Astrocyte of the cerebellum (primary cell): ENCODE measurements around the gene LDB3.

ENCODE experiments used
- DNase-seq: peaks from one replicate; pipeline ENCODE4 v3.0.0-alpha.2; 2011; ENCODE audit warnings: low read depth
- H3K4me3 ChIP-seq: 2 replicates; pipeline ENCODE4 v1.5.1; 2011; ENCODE audit warnings: mild to moderate bottlenecking, low read depth, low read length, moderate library complexity
- in situ Hi-C: cut with HindIII; loops from 2 replicates; pipeline ENCODE4 v1.10.0; 2017; ENCODE audit warnings: low sequenced_read_pairs
- TF ChIP-seq, protein P1 (sequence below): IDR thresholded peaks from 2 replicates; pipeline ENCODE4 v1.5.1; 2012; ENCODE audit warnings: low read length, low read depth, moderate library complexity, mild to moderate bottlenecking; ENCODE audit errors: missing control alignments

Gene LDB3

GRCh38 chr10:86651021-86651471 lies 17.3 kb upstream of the LDB3 start:
- DNase-seq, result no peak
- TF ChIP-seq, protein P1, sequence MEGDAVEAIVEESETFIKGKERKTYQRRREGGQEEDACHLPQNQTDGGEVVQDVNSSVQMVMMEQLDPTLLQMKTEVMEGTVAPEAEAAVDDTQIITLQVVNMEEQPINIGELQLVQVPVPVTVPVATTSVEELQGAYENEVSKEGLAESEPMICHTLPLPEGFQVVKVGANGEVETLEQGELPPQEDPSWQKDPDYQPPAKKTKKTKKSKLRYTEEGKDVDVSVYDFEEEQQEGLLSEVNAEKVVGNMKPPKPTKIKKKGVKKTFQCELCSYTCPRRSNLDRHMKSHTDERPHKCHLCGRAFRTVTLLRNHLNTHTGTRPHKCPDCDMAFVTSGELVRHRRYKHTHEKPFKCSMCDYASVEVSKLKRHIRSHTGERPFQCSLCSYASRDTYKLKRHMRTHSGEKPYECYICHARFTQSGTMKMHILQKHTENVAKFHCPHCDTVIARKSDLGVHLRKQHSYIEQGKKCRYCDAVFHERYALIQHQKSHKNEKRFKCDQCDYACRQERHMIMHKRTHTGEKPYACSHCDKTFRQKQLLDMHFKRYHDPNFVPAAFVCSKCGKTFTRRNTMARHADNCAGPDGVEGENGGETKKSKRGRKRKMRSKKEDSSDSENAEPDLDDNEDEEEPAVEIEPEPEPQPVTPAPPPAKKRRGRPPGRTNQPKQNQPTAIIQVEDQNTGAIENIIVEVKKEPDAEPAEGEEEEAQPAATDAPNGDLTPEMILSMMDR, result no peak
- in situ Hi-C loops, result no loop called here
- H3K4me3 ChIP-seq, result no peak overlapping the region

DNA sequence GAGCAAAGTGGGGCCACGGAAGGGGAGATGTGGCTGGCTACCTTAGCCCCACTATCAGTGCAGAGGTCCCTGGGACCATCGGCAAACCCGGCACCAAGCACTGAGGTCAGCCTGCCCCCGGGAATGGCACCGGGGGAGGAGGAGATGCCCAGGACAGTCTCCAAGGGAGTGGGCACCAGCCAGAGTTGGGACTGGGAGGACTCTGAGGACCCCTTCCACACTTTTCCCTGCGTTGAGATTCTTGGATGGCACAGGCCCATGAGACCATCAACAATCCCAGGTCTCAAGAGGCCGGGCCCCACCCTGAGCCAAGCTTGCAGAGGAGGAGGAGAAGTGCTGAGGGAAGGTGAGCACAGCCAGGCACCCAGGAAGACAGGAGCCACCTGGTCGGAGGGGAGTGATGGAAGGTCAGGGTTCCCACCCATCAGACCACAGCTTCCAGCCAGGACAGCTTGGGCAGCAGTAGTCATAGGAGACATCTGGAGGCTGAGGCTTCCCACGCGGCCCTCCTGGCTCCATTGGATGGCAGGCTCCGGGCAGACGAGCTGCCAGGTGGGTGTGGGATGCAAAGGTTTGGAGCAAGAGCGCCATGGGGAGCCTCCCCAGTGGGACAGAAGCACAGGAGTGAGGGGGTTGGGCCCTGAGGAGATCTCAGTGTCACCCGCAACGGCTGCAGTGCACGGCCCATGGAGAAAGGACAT lies 16.5 kb upstream of the LDB3 start:
- no peak overlapping the region for H3K4me3 ChIP-seq
- DNase-seq, result no peak
- in situ Hi-C loops, result no loop called here
- TF ChIP-seq, protein P1, result no peak

DNA sequence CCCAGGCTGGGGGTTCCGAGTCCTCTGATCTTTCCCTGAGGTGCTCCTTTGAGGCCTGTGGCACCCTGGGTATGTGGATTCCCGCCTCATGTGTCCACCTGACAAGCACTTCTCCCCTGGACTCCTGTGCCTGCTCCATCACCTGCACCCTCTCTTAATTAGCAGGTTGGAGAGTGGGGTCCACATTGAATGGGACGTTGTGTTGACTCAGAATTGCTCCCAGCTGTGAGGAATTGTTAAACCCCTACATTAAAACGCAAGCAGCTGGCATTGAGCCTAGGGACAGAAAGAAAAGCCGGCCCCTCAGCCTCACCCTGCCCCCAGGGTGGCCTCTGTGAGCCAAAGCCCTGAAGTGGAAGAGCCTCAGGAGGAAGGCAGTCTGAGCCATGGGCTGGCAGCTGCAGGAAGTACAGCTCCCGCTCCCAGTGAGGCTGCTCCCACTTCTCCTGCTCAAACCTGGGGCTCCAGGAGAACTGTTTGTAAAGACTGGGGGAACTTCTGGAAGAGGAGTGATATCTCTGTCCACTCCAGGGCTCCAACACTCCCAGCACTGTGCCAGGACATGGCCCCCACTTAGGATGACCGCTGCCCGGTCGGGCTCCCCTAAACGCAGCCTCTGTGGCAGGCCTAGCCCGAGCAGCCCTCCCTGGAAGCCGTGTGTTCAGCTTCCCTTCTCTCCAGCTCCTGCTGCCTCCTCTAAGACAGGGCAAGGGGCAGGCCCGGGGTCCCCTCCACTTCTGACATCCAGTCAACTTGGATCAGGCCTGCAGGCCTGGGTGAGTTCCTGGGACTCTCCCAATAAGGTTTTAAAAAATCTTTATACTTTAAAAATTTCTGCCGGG lies 15.7 kb upstream of the LDB3 start:
- TF ChIP-seq, protein P1, result no peak
- no peak overlapping the region for H3K4me3 ChIP-seq
- in situ Hi-C loops, result no loop called here
- no peak for DNase-seq

- DNase-seq, result no peak
- TF ChIP-seq, protein P1, result no peak
- no peak overlapping the region for H3K4me3 ChIP-seq
- in situ Hi-C loops, result no loop called here
These were observed 14.9 kb upstream of the LDB3 start for GRCh38 chr10:86653379-86653778.

DNA sequence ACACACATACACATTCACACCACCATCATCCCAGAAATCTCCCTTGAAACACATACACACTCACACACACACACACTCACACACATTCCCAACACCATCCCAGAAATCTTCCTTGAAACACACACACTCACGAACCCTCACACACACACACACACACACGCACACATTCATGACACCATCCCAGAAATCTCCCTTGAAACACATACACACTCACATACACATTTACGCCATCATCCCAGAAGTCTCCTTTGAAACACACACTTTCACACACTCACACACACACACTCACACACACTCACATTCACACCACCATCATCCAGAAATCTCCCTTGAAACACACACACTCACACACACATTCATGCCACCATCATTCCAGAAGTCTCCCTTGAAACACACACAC lies 14.3 kb upstream of the LDB3 start:
- in situ Hi-C loops, result no loop called here
- TF ChIP-seq, protein P1, result no peak
- no peak for DNase-seq
- H3K4me3 ChIP-seq, result no peak overlapping the region

DNA sequence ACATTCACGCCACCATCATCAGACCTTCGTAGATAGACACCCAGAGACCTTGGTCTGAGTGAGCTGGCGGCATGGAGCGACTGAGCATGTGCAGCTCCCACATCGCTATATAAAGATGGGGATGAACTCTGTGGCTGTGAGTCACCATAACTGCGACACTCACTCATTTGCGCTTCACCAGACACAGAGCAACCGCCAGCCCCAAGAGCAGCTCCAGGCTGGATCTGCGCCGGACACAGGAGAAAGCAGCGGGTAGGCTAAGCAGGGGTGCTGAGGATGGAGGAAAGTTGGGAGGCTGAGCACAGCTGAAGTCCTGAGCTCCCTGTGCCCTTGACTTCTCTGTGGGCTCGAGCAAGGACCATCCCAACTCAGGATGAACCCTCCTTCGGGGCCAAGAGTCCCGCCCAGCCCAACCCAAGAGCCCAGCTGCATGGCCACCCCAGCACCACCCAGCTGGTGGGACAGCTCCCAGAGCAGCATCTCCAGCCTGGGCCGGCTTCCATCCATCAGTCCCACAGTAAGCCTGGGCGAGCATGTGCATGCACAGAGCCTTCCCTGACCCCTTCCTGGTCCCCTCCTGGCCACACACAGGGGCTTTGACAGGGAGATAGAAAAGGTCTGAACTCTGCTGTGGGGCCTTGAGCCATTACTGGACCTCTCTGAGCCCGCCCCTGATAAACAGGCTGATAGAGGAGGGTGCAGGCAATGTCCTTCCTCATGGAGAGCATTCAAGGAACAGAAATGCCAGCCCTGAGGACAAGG lies 13.7 kb upstream of the LDB3 start, which contains the start of gene OPN4:
Gene OPN4, plus strand, starts transcription at position 137 of the 762 bp plus-strand sequence. Its CDS starts 237 bp downstream, at position 374.
- H3K4me3 ChIP-seq, result no peak within 1 kb of the TSS
- in situ Hi-C loops, result no loop called here
- DNase-seq, result no peak
- TF ChIP-seq, protein P1, result no peak
